GM12891 (cell line): ENCODE data around the gene UNC119.
A peak's percentile ranks its signal among the peaks of the same experiment; 100 is the strongest.
"Not testable (repeated sequence)": the region's sequence is repeated elsewhere in the genome, so short reads cannot be mapped to it uniquely, and the experiment has no call there.

ENCODE experiments used
- DNase-seq: peaks from one replicate; pipeline ENCODE4 v3.0.0; 2011; ENCODE audit warnings: low spot score; ENCODE audit not compliant: insufficient read length
- FAIRE-seq: peaks from 2 replicates; lab custom pipeline; 2011; peaks lifted over from hg19 to GRCh38; lab: Jason Lieb, UNC
- PAX5 ChIP-seq: IDR thresholded peaks from 2 replicates; pipeline ENCODE4 v1.6.1; 2011; ENCODE audit warnings: low read length, moderate library complexity, mild to moderate bottlenecking; ENCODE audit not compliant: insufficient read depth, severe bottlenecking
- POLR2A ChIP-seq: IDR thresholded peaks from 2 replicates; pipeline ENCODE4 v1.6.1; 2011; ENCODE audit warnings: low read depth, low read length, control low read depth
- POLR2AphosphoS5 ChIP-seq: IDR thresholded peaks from 2 replicates; pipeline ENCODE4 v1.6.1; 2011; ENCODE audit warnings: low read depth, low read length, control low read depth
- POU2F2 ChIP-seq: IDR thresholded peaks from 2 replicates; pipeline ENCODE4 v1.6.1; 2011; ENCODE audit warnings: low read depth, mild to moderate bottlenecking, control low read depth, low read length, moderate library complexity
- SPI1 ChIP-seq: IDR thresholded peaks from 2 replicates; pipeline ENCODE4 v1.6.1; 2011; ENCODE audit warnings: low read depth, low read length, control low read depth
- TAF1 ChIP-seq: IDR thresholded peaks from 2 replicates; pipeline ENCODE4 v1.6.1; 2011; ENCODE audit warnings: low read depth, low read length, control low read depth

UNC119 gene

GRCh38 chr17:28523186-28523585 lies 29.2 kb downstream of the UNC119 start:
- TF ChIP-seq POLR2A (no peak), PAX5 (no peak)
- FAIRE-seq: no peak

GRCh38 chr17:28522281-28522680 lies 30.1 kb downstream of the UNC119 start:
- FAIRE-seq, DNase-seq: not testable (repeated sequence)

More at GRCh38 chr17:28523186-28523585, 29.2 kb downstream of the UNC119 start:
- DNase-seq: no peak

DNA sequence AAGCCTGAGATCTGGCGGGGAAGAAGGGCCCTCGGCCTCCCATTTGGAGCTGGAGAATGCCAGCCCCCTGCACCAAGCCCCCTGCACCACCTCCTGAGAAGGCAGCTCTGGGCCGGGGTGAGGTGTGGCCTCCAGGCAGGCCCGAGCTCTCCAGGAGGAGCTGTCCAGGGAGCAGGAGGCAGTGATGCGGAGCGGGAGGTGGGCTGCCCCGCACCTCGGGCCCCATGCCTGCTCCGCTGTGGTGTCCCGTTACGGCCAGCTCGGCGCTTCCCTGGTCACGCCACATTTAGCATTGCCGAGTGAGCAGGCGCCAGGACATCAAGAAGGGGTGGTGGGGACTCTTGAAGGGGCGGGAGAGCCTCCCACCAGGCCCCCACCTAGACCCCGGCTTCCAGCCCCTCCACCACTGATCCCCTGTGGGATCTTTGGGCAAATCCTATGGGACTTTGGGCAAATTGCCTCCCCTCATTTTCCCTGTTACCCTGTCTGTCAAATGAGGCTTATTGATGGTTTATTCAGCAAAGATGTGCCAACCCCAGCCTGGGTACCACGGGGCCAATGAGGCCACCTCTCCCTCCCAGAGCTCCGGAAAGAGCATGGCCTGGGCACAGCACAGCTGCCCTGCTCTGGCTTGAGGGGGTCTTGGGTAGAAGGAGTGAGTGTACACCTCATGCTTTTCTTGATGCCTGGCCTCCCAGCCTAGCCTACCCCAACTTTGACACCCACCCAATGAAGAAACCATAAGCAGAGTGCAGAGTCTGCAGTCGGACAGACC lies 30.9 kb downstream of the UNC119 start:
- TF ChIP-seq SPI1: no peak
- TF ChIP-seq TAF1: no peak
- TF ChIP-seq POU2F2: no peak
- no peak for TF ChIP-seq POLR2A
- TF ChIP-seq PAX5: no peak
- no peak for TF ChIP-seq POLR2AphosphoS5
- no peak for DNase-seq
- FAIRE-seq: no peak

DNA sequence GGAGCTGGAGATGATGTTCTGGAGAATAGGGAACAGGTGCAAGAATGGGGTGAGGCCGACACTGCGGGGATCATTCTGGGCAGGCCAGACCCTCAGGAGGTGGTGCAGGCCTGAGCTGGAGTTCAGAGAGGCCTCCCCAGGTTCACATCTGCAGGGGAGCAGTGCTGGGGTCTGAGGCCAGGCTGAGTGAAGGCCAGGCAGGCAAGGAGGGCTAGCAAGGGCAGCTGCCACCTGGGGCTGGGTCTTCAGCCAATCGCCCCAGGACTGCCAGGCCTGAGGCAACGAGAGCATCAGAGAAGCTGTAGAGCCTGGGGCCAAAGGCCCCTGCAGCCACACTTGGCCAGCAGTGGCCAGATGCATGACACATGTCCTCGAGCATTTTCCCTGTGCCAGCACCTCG lies 31.7 kb downstream of the UNC119 start:
- TF ChIP-seq POU2F2: no peak
- TF ChIP-seq PAX5: no peak
- TF ChIP-seq TAF1: no peak
- no peak for TF ChIP-seq POLR2AphosphoS5
- DNase-seq: no peak
- FAIRE-seq: no peak

DNA sequence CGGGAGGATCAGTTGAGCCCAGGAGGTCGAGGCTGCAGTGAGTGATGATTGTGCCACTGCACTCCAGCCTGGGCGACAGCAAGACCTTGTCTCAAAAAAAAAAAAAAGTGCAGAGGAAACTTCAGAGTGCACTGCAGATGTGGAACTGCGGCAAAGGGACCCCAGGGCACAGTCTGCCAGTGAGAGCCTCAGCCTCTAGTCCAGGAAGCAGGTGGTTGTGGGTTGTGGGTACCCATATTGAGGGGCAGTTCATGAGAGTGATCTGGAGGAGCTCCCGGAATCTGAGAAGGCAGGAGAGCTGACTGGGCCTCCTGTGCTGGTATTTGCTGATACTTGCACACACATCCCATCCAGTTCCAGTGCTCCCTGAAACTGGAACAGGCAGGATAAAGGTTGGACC lies 33.2 kb downstream of the UNC119 start:
- DNase-seq: no peak
- no peak for TF ChIP-seq TAF1
- no peak for TF ChIP-seq POLR2A
- no peak for TF ChIP-seq PAX5
- TF ChIP-seq SPI1: no peak
- no peak for TF ChIP-seq POU2F2
- no peak for TF ChIP-seq POLR2AphosphoS5
- no peak for FAIRE-seq

DNA sequence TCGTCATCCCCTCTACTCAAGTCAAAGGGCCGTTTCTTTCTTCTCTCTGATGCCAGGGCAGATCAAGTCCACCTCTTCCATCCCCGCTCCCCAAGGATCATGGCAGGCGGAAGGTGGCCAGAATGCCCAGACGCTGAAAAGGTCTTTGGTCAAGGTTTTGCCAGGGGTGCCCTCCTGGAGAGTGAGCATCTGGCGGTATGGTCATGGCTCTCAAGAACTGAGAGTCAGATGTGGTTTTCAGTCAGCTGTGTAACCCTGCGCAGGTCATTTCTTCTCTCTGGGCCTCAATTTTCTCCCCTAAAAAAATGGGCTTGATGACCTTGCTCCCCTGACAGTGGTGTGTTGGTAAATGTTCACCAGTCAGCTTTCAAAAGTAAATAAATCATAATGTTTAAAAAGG lies 33.8 kb downstream of the UNC119 start:
- DNase-seq (no peak), FAIRE-seq (no peak)
- no peak for TF ChIP-seq TAF1
- no peak for TF ChIP-seq POLR2AphosphoS5
- no peak for TF ChIP-seq POLR2A
- no peak for TF ChIP-seq POU2F2
- TF ChIP-seq PAX5: no peak
- TF ChIP-seq SPI1: no peak

DNA sequence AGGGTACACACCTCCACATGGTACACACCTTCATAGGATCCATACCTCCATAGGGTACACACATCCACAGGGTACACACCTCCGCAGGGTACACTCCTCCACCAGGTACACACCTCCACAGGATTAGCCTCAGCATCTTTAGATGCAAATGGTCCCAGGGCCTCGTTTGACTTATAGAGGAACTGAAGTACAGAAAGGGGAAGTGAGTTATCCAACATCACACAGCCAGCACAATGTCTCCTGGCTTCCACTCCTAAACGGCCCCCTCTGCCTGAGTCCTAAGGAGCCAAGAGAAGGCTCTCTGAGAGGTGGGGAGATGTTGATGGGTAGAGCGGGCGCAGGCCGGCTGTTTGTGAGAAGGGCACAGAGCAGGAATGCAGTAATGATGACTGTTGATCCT lies 34.3 kb downstream of the UNC119 start:
- FAIRE-seq (no peak), DNase-seq (no peak)
- no peak for TF ChIP-seq POU2F2
- TF ChIP-seq SPI1: peak; percentile 96

- FAIRE-seq: no peak
- DNase-seq: no peak
- TF ChIP-seq POLR2AphosphoS5 (no peak), SPI1 (no peak), PAX5 (no peak), POU2F2 (no peak), TAF1 (no peak), POLR2A (no peak)
Observed at GRCh38 chr17:28515518-28515917, 36.9 kb downstream of the UNC119 start.

DNA sequence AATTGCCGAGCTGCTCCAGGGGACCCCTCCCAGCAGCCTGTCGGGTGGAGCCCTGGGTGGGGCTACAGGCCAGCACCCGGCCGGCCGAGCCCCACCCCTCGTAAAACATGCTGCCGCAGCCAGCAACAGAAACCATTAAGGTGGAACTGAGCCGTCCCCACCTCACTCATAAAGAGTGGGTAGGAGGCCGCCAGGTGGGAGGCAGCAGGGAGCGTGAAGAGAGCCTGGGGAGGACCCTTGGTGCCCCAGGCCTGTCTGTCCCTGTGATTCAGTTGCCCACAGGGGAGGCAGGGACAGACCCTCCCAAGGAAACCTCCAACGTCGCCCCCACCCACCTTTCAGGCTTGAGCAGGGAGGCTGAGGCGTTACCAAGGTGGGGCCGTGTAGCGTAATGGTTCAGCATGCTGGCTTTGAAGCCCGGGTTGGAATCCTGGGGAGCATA lies 37.8 kb downstream of the UNC119 start:
- DNase-seq (no peak), FAIRE-seq (no peak)
- TF ChIP-seq POU2F2 (no peak), PAX5 (no peak), POLR2AphosphoS5 (no peak), TAF1 (no peak), SPI1 (no peak), POLR2A (no peak)

DNA sequence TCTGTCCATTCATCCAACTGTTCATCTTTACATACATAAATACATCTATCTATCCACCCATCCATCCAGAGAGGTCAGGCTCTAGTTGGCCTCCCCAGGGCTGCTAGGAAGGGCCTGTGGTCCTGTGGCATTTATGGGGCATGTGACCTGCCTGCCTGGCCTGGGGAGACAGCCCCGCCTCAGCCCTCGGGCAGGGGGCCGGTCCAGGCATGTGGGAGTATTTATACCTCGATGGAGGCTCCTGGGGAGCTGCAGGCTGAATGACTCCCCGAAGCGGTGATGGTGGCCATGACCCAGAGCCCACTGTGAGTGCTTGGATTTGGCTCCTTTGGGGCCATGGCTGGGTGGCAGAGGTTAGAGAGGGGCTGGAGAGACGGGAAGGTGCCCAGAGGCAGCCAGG lies 38.9 kb downstream of the UNC119 start:
- FAIRE-seq: no peak
- DNase-seq: no peak
- TF ChIP-seq POLR2AphosphoS5 (no peak), TAF1 (no peak), SPI1 (no peak), PAX5 (no peak), POLR2A (no peak), POU2F2 (no peak)

DNA sequence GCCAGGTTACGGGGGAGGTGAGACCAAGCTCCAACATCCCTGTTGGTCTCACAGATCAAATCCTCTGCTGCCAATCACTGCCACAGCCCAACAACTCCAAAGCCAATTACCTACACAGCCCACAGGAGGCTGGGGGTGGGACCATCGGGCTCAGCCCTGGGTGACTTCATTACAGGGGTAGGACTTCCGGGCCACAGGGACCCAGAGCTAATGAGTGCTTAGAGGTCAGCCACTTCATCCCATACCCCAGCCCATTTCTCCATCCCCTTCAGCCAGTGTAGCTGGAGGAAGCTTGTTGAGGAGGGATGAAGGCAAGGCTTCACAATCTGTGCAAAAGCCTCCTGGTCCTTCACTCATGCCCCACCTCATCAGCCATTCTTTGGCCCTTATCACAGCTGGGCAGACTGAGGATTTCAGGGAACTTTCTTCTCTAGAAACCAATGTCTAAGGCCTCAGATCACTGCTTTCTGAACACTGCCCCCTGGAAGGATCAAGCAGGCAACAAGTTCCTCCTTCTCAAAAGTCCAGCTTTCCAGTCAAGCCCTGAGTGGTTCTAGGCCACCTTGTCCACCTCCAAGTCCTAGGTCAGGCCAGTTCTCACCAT lies 40.5 kb downstream of the UNC119 start:
- FAIRE-seq: no peak
- no peak for TF ChIP-seq SPI1
- TF ChIP-seq POLR2A: no peak
- TF ChIP-seq POLR2AphosphoS5: no peak
- no peak for TF ChIP-seq POU2F2
- no peak for TF ChIP-seq PAX5
- TF ChIP-seq TAF1: no peak
- DNase-seq: no peak
